GM18505 (cell line): Measurements from ENCODE around the gene VAMP8.
"Not testable (repeated sequence)": the region's sequence is repeated elsewhere in the genome, so short reads cannot be mapped to it uniquely, and the experiment has no call there.

Experiments
- ATAC-seq: cut with Tn5 transposase; IDR thresholded peaks from one replicate; pipeline ENCODE4 v1.9.1; 2021; ENCODE audit not compliant: unreplicated experiment
- POLR2A ChIP-seq: IDR thresholded peaks from 4 replicates; pipeline ENCODE4 v1.6.1; 2011; ENCODE audit warnings: borderline replicate concordance; ENCODE audit not compliant: insufficient read depth, insufficient read length; ENCODE audit errors: extremely low read depth

Gene VAMP8

GRCh38 chr2:85553184-85553583, 24.2 kb upstream of the VAMP8 start:
- no peak for ATAC-seq
- no peak for TF ChIP-seq POLR2A

- no peak for TF ChIP-seq POLR2A
- no peak for ATAC-seq
Observed at GRCh38 chr2:85554980-85555612, 22.3 kb upstream of the VAMP8 start.

GRCh38 chr2:85557130-85557529, 20.3 kb upstream of the VAMP8 start:
- TF ChIP-seq POLR2A = no peak
- ATAC-seq = no peak

- no peak for TF ChIP-seq POLR2A
- no peak for ATAC-seq
Observed at GRCh38 chr2:85558160-85558559, 19.2 kb upstream of the VAMP8 start.

- ATAC-seq = not testable (repeated sequence)
Observed at GRCh38 chr2:85560403-85560726, 17.0 kb upstream of the VAMP8 start.

GRCh38 chr2:85560812-85561279, 16.5 kb upstream of the VAMP8 start:
- no peak for TF ChIP-seq POLR2A
- no peak for ATAC-seq

GRCh38 chr2:85561280-85562212, 15.8 kb upstream of the VAMP8 start, which contains the start of gene GGCX:
GGCX (minus strand) TSS chr2:85561493; CDS start chr2:85561428, 65 bp downstream.
- peak; percentile 95 for TF ChIP-seq POLR2A
- ATAC-seq = peak; percentile 92

GRCh38 chr2:85564144-85564563, 13.2 kb upstream of the VAMP8 start:
- ATAC-seq = no peak
- no peak for TF ChIP-seq POLR2A

GRCh38 chr2:85566265-85566664, 11.1 kb upstream of the VAMP8 start:
- no peak for TF ChIP-seq POLR2A
- ATAC-seq = no peak

- no peak for ATAC-seq
- TF ChIP-seq POLR2A = no peak
Observed at GRCh38 chr2:85575739-85576138, 1.6 kb upstream of the VAMP8 start.

- TF ChIP-seq POLR2A = no peak
- ATAC-seq = no peak
Observed at GRCh38 chr2:85577063-85577385, 362 bp upstream of the VAMP8 start.

- ATAC-seq = peak; percentile 48
- no peak for TF ChIP-seq POLR2A
Observed at GRCh38 chr2:85578243-85579180, 1.1 kb downstream of the VAMP8 start.

- no peak for ATAC-seq
- TF ChIP-seq POLR2A = no peak
Observed at GRCh38 chr2:85579266-85579935, 2.0 kb downstream of the VAMP8 start.
